ENCODE measurements around the gene BAD.

BAD gene

GRCh38 chr11:64327993-64328392, 43.5 kb upstream of the BAD start:
- no peak for TF ChIP-seq SIN3A (IDR thresholded peaks at IDR 0.05; ENCODE audit: borderline replicate concordance, insufficient read depth, low read length)
- TF ChIP-seq POLR2AphosphoS5 (IDR thresholded peaks at IDR 0.05; ENCODE audit: low read depth, low read length) = no peak
- no peak for TF ChIP-seq TAF1 (IDR thresholded peaks at IDR 0.05; ENCODE audit: borderline replicate concordance, insufficient read depth, low read length)
- no peak for TF ChIP-seq FOXP2 (optimal IDR thresholded peaks at IDR 0.05; ENCODE audit: borderline replicate concordance, extremely low read depth, extremely low read length, insufficient read depth)
- no peak for TF ChIP-seq REST (IDR thresholded peaks at IDR 0.05; ENCODE audit: insufficient read depth in 1 of 2, low read depth in 2 of 2, low read length in 2 of 2)

- no peak for TF ChIP-seq FOXP2 (optimal IDR thresholded peaks at IDR 0.05; ENCODE audit: borderline replicate concordance, extremely low read depth, extremely low read length, insufficient read depth)
- no peak for TF ChIP-seq REST (IDR thresholded peaks at IDR 0.05; ENCODE audit: insufficient read depth in 1 of 2, low read depth in 2 of 2, low read length in 2 of 2)
- TF ChIP-seq TAF1 (IDR thresholded peaks at IDR 0.05; ENCODE audit: borderline replicate concordance, insufficient read depth, low read length) = no peak
- no peak for TF ChIP-seq SIN3A (IDR thresholded peaks at IDR 0.05; ENCODE audit: borderline replicate concordance, insufficient read depth, low read length)
- no peak for TF ChIP-seq POLR2AphosphoS5 (IDR thresholded peaks at IDR 0.05; ENCODE audit: low read depth, low read length)
Observed at GRCh38 chr11:64327375-64327774, 42.9 kb upstream of the BAD start.

- TF ChIP-seq SIN3A (IDR thresholded peaks at IDR 0.05; ENCODE audit: borderline replicate concordance, insufficient read depth, low read length) (no peak), TAF1 (IDR thresholded peaks at IDR 0.05; ENCODE audit: borderline replicate concordance, insufficient read depth, low read length) (no peak), FOXP2 (optimal IDR thresholded peaks at IDR 0.05; ENCODE audit: borderline replicate concordance, extremely low read depth, extremely low read length, insufficient read depth) (no peak), REST (IDR thresholded peaks at IDR 0.05; ENCODE audit: insufficient read depth in 1 of 2, low read depth in 2 of 2, low read length in 2 of 2) (no peak), POLR2AphosphoS5 (IDR thresholded peaks at IDR 0.05; ENCODE audit: low read depth, low read length) (no peak)
Observed at GRCh38 chr11:64324692-64325469, 40.4 kb upstream of the BAD start.

GRCh38 chr11:64323373-64323772, 38.9 kb upstream of the BAD start:
- TF ChIP-seq SIN3A (IDR thresholded peaks at IDR 0.05; ENCODE audit: borderline replicate concordance, insufficient read depth, low read length) = no peak
- no peak for TF ChIP-seq TAF1 (IDR thresholded peaks at IDR 0.05; ENCODE audit: borderline replicate concordance, insufficient read depth, low read length)
- no peak for TF ChIP-seq FOXP2 (optimal IDR thresholded peaks at IDR 0.05; ENCODE audit: borderline replicate concordance, extremely low read depth, extremely low read length, insufficient read depth)
- TF ChIP-seq REST (IDR thresholded peaks at IDR 0.05; ENCODE audit: insufficient read depth in 1 of 2, low read depth in 2 of 2, low read length in 2 of 2) = no peak
- TF ChIP-seq POLR2AphosphoS5 (IDR thresholded peaks at IDR 0.05; ENCODE audit: low read depth, low read length) = no peak

Data from PFSK-1 (cell line).